GM12891 (cell line): Measurements from ENCODE around the gene REXO5.

Experiments used
- POLR2A ChIP-seq: IDR thresholded peaks from 2 replicates; pipeline ENCODE4 v1.6.1; 2011; ENCODE audit warnings: low read depth, low read length, control low read depth
- POLR2AphosphoS5 ChIP-seq: IDR thresholded peaks from 2 replicates; pipeline ENCODE4 v1.6.1; 2011; ENCODE audit warnings: low read depth, low read length, control low read depth

DNA sequence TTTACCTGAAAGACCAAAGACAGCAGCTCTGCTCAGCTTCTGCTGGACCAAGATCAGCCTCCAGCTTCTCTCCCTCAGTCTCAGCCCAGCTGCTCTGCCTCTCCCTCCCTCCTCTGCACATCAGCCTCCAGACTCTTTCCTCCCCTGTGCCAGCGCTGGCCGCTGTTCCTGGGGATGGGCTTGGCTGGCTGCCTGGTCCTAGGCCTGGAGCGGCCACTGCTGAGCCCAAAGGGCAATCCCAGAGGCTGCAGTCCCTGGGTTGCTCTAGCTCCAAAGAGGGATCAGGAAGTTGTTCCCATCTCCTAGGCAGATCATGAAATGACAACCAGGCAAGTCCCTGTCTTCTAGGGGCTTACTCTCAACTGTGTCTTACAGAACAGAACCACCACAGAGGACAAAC, 62.6 kb downstream of the REXO5 start:
- no peak for TF ChIP-seq POLR2A
- no peak for TF ChIP-seq POLR2AphosphoS5
